Skeletal muscle tissue (tissue), 4 donors: Measurements from ENCODE around the gene COASY. TPM values are rescaled to one million over a fixed set of nuclear protein-coding genes. Genes with fewer than 3 reads are reported as not detected.

Experiments
- H3K27ac ChIP-seq: one replicate; pipeline ENCODE4 v1.7.0; 2013; ENCODE audit warnings: mild to moderate bottlenecking, low read depth, low read length, inconsistent platforms
- H3K27me3 ChIP-seq, 3 donors: one replicate each; pipeline ENCODE4 v1.7.0; 2013; ENCODE audit warnings: low read length in 3 of 3; ENCODE audit not compliant: control insufficient read depth in 3 of 3, insufficient read depth in 3 of 3
- H3K36me3 ChIP-seq, 3 donors: one replicate each; pipeline ENCODE4 v1.7.0; 2013; ENCODE audit warnings: low read length in 3 of 3; ENCODE audit not compliant: control insufficient read depth in 3 of 3, insufficient read depth in 3 of 3
- H3K4me1 ChIP-seq, 3 donors: one replicate each; pipeline ENCODE4 v1.7.0; 2013; ENCODE audit warnings: low read length in 3 of 3, mild to moderate bottlenecking in 3 of 3; ENCODE audit not compliant: control insufficient read depth in 3 of 3, insufficient read depth in 3 of 3
- H3K4me3 ChIP-seq, 3 donors: one replicate each; pipeline ENCODE4 v1.7.0; 2013; ENCODE audit warnings: low read length in 3 of 3
- H3K9ac ChIP-seq, 3 donors: one replicate each; pipeline ENCODE4 v1.7.0; 2013; ENCODE audit warnings: low read length in 3 of 3, mild to moderate bottlenecking in 3 of 3, moderate library complexity in 2 of 3, low read depth in 1 of 3
- H3K9me3 ChIP-seq, 3 donors: one replicate each; pipeline ENCODE4 v1.7.0; 2013; ENCODE audit warnings: low read length in 3 of 3; ENCODE audit not compliant: control insufficient read depth in 3 of 3
- total RNA-seq: library from RNA; depleted of rRNA; stranded (reverse); fragments of >200 nt; gene quantifications from one replicate; pipeline ENCODE4 v1.2.3, GENCODE V29; 2014
- donor health status: Osteomylitis.

COASY gene
- total RNA-seq = 6.3 TPM

- no peaks in the 10 kb centered on the region for H3K9me3 ChIP-seq
- peaks cover 35 to 51% (median 40%) of the 10 kb centered on the region in 3 donors for H3K4me1 ChIP-seq
- peak within 1 kb of the TSS; percentile 92 to 98 (median 95) for H3K9ac ChIP-seq
Observed at GRCh38 chr17:42561897-42562387, at the start of gene COASY. Gene COASY, plus strand, starts transcription at chr17:42562148. Its CDS starts 475 bp downstream, at chr17:42562623.

GRCh38 chr17:42512246-42512645, 49.7 kb upstream of the COASY start:
- Histone ChIP-seq H3K9me3 (no peaks in the 10 kb centered on the region), H3K27ac (peak overlapping the region; percentile 61), H3K9ac (no peak overlapping the region), H3K4me1 (peaks cover 18 to 28% (median 22%) of the 10 kb centered on the region in 3 donors), H3K27me3 (no peaks in the 10 kb centered on the region), H3K4me3 (no peak overlapping the region), H3K36me3 (peaks cover 60 to 75% (median 66%) of the 10 kb centered on the region in 3 donors)

More at GRCh38 chr17:42561897-42562387, at the start of gene COASY:
- Histone ChIP-seq H3K4me3 (peak within 1 kb of the TSS; percentile 85 to 98 (median 92)), H3K27me3 (no peaks in the 10 kb centered on the region), H3K36me3 (peaks cover 22 to 25% (median 25%) of the 10 kb centered on the region in 3 donors), H3K27ac (peak within 1 kb of the TSS; percentile 85)

GRCh38 chr17:42512733-42513251, 49.2 kb upstream of the COASY start:
- Histone ChIP-seq H3K9me3 (no peaks in the 10 kb centered on the region), H3K4me1 (peaks cover 24 to 33% (median 25%) of the 10 kb centered on the region in 3 donors), H3K27ac (peak overlapping the region; percentile 61), H3K27me3 (no peaks in the 10 kb centered on the region), H3K4me3 (no peak overlapping the region), H3K9ac (peak overlapping the region in 1 of 3 donors; percentile 33), H3K36me3 (peaks cover 55 to 75% (median 60%) of the 10 kb centered on the region in 3 donors)

GRCh38 chr17:42513686-42514085, 48.3 kb upstream of the COASY start:
- peaks cover 33 to 42% (median 33%) of the 10 kb centered on the region in 3 donors for H3K4me1 ChIP-seq
- no peak overlapping the region for H3K27ac ChIP-seq
- H3K27me3 ChIP-seq = no peaks in the 10 kb centered on the region
- H3K9ac ChIP-seq = no peak overlapping the region
- no peaks in the 10 kb centered on the region for H3K9me3 ChIP-seq
- H3K4me3 ChIP-seq = no peak overlapping the region
- peaks cover 47 to 72% (median 51%) of the 10 kb centered on the region in 3 donors for H3K36me3 ChIP-seq

GRCh38 chr17:42514279-42514678, 47.7 kb upstream of the COASY start:
- Histone ChIP-seq H3K27me3 (no peaks in the 10 kb centered on the region), H3K27ac (no peak overlapping the region), H3K36me3 (peaks cover 41 to 66% (median 45%) of the 10 kb centered on the region in 3 donors), H3K9me3 (no peaks in the 10 kb centered on the region), H3K4me1 (peaks cover 39 to 48% (median 39%) of the 10 kb centered on the region in 3 donors), H3K4me3 (no peak overlapping the region), H3K9ac (no peak overlapping the region)

- peaks cover 36 to 61% (median 40%) of the 10 kb centered on the region in 3 donors for H3K36me3 ChIP-seq
Observed at GRCh38 chr17:42514867-42515266, 47.1 kb upstream of the COASY start.

GRCh38 chr17:42517516-42517915, 44.4 kb upstream of the COASY start:
- Histone ChIP-seq H3K4me1 (peaks cover 65 to 75% (median 67%) of the 10 kb centered on the region in 3 donors), H3K27me3 (no peaks in the 10 kb centered on the region), H3K4me3 (no peak overlapping the region), H3K9me3 (no peaks in the 10 kb centered on the region), H3K9ac (peak overlapping the region in 1 of 3 donors; percentile 40), H3K27ac (peak overlapping the region; percentile 92), H3K36me3 (peaks cover 35 to 56% (median 36%) of the 10 kb centered on the region in 3 donors)

More at GRCh38 chr17:42514867-42515266, 47.1 kb upstream of the COASY start:
- H3K4me3 ChIP-seq = no peak overlapping the region
- peaks cover 45 to 54% (median 45%) of the 10 kb centered on the region in 3 donors for H3K4me1 ChIP-seq
- no peaks in the 10 kb centered on the region for H3K27me3 ChIP-seq
- H3K9ac ChIP-seq = no peak overlapping the region
- no peak overlapping the region for H3K27ac ChIP-seq
- H3K9me3 ChIP-seq = no peaks in the 10 kb centered on the region

GRCh38 chr17:42518046-42518754, 43.7 kb upstream of the COASY start:
- Histone ChIP-seq H3K9ac (peak overlapping the region; percentile 25 to 40 (median 35)), H3K27me3 (no peaks in the 10 kb centered on the region), H3K27ac (peak overlapping the region; percentile 92), H3K4me3 (peak overlapping the region in 2 of 3 donors; percentile 3 to 15), H3K36me3 (peaks cover 35 to 63% (median 42%) of the 10 kb centered on the region in 3 donors), H3K9me3 (no peaks in the 10 kb centered on the region), H3K4me1 (peaks cover 69 to 77% (median 73%) of the 10 kb centered on the region in 3 donors)

- Histone ChIP-seq H3K4me3 (peak overlapping the region in 1 of 3 donors; percentile 52), H3K9ac (peak overlapping the region; percentile 39 to 73 (median 44)), H3K9me3 (no peaks in the 10 kb centered on the region), H3K27ac (peak overlapping the region; percentile 92), H3K27me3 (no peaks in the 10 kb centered on the region), H3K4me1 (peaks cover 64 to 76% (median 74%) of the 10 kb centered on the region in 3 donors), H3K36me3 (peaks cover 29 to 58% (median 36%) of the 10 kb centered on the region in 3 donors)
Observed at GRCh38 chr17:42518755-42519545, 43.0 kb upstream of the COASY start.
